Activated CD8-positive, alpha-beta memory T cell treated with anti-CD3 and anti-CD28 coated beads for 1 hour (primary cell): Measurements from ENCODE around the gene AP4E1.
"Not testable (repeated sequence)": the region's sequence is repeated elsewhere in the genome, so short reads cannot be mapped to it uniquely, and the experiment has no call there.

Source experiments
- DNase-seq, 2 donors: peaks; one replicate each; pipeline ENCODE4 v3.0.0-alpha.2; 2020; ENCODE audit warnings: low read depth in 1 of 2; ENCODE audit errors: extremely low read depth in 1 of 2

AP4E1 gene

DNA sequence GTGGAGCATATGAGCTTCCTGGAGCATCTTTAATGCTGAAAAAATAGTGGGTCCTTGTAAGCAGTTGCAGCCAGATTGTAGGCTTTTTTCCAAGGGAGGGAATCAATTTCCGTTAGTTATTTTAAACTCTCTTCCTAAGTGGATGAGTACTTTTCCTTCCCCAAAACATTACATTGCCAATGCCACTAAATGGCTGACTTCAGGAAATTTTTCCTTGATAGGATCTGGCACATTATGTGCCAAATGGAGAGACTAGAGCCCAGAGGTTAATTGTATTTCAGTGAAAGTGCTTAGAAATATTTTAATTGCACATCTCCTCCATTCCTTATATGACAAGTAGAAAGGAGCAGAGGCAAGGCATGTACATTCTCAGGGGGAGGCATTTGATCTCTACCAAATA is 102.7 kb downstream of the AP4E1 start:
- no peak for DNase-seq

DNA sequence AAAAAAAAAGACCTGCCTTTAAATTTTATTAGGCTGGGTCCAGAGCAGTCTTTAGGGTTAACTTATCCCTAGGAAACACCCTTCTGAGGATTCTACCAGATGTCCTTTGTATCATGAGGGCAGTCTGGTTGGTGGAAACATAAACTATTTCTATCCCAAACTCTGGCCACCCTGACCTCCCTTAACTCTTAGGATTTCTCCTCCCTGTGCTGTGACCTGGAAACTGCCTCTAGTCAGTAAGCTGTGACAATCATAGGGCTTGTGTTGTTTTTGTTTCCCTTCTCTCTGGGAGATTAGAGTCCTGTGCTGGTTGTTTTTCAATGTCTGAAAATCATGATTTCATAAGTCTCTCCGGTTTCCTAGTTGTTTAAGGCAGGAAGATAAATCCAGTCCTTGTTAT is 108.1 kb downstream of the AP4E1 start:
- DNase-seq, result no peak

DNA sequence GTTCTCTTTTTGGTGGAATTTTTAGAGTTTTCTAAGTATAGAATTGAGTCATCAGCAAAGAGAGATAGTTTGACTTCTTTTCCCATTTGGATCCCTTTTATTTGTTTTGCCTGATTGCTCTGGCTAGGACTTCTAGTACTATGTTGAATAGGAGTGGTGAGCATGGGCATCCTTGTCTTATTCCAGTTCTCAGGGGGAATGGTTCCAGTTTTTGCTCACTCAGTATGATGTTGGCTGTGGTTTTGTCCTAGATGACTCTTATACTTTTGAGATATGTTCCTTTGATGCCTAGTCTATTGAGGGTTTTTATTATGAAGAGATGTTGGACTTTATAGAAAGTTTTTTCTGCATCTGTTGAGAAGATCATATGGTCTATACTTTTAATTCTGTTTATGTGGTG is 113.7 kb downstream of the AP4E1 start:
- DNase-seq, result no peak

DNA sequence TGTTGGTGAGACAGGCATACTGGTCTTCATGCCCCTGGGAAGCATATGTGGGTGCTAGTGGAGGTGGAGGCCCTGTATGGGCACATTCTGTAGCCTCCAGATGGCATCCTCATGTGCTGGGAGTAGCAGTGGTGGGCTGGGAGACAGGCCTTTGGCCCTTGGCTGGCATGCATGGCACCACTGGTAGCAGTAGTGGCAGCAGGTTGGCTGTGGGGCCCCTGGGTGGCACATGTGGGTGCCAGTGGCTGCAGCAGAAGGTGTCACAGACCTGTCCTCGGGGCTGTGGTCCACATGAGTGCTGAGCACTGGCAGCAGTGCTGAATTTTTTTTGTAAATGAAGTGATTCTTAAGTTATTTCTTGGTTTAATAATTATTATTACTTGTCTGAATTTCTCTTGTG is 115.0 kb downstream of the AP4E1 start:
- DNase-seq, result no peak

DNA sequence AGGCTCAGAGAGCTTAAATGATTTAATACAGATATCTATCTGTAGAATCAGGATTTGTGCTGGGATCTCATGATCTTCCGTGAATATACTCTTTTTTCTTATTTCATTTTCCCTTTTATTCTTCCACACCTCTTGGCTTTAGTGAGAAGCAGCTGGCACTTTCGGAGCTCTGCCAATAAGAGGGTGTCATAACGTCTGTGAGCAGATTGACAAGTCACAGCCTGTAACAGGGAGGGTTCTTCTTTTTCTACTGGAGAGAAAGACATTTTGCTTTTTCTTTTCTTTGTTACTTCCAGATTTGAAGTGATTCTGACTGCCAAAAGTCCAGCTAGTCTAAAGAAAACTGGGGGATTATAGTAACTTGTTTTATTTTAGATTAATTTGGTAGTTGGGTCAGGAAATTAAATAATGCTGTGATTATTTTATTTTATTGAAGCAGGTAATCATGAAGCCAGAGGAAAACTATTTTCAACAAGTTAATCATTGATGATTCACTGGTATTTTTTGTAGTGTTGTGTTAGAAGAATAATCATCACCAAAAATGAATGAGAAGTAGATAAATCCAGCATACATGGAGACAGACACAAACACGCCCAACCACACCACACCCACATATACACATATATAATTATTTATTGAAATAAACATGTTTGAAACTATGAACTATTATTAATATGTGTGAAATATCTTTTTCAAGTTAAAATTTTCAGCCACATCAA is 116.4 kb downstream of the AP4E1 start:
- DNase-seq, result no peak

DNA sequence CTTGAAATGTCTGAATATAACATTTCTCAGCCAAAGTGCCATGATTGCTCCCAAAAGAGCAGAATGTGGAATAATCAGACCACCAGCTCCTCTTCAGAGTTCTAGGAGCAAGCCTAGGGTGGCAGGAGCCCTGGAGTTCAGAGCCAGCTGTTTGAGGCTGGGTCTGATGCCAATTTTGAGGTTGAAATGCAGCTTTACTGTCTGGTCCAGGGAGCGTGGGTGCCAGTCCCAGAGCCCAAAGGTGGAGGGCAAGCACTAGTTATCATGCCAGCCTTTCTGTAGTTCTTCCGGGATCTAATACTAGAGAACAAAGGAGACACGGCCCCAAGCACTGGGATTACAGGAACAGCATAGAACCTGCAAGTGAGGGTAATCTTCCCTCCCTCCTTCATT is 117.0 kb downstream of the AP4E1 start:
- DNase-seq, result no peak

DNA sequence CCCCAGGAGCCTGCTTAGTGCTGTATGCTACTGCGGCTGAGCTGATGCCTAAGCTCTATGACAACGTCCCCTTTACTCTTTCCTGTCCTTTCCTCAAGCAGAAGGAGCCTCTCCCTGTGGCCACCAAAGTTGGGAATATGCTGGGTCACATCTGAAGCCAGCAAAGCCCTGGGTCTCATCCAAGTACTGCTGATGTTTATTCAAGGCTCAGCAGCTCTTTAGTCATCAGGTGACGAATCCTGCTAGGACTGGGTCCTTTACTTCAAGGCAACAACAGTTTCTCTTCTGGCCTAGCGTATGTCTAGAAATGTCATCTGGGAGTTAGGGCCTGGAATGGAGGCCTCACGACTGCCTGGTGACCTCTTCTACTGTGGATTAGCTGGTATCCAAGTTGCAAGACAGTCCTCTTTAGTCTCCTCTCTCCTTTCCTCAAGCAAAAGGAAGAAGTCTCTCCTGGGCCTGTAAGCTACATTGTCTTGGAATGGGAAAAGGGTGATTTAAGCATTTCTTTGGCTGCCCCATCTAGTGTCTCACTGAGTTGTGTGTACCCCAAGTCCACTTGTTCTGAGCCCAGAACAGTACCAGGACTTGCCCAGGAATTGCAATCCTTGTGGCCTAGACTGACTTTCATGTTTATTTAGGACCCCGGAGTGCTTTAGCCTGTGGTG is 122.3 kb downstream of the AP4E1 start:
- DNase-seq, result no peak

DNA sequence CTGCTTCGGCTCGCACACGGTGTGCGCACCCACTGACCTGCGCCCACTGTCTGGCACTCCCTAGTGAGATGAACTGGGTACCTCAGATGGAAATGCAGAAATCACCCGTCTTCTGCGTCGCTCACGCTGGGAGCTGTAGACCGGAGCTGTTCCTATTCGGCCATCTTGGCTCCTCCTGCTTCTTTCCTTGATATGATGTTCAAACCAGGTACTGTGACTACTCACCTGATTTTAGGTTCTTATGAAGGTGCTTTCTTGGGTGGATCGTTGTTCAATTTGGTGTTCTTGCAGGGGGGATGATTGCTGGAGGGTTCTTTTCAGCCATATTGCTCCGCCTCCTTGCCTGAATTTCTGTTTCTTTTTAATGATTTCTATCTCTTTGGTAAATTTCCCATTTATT is 129.0 kb downstream of the AP4E1 start:
- DNase-seq, result not testable (repeated sequence)

DNA sequence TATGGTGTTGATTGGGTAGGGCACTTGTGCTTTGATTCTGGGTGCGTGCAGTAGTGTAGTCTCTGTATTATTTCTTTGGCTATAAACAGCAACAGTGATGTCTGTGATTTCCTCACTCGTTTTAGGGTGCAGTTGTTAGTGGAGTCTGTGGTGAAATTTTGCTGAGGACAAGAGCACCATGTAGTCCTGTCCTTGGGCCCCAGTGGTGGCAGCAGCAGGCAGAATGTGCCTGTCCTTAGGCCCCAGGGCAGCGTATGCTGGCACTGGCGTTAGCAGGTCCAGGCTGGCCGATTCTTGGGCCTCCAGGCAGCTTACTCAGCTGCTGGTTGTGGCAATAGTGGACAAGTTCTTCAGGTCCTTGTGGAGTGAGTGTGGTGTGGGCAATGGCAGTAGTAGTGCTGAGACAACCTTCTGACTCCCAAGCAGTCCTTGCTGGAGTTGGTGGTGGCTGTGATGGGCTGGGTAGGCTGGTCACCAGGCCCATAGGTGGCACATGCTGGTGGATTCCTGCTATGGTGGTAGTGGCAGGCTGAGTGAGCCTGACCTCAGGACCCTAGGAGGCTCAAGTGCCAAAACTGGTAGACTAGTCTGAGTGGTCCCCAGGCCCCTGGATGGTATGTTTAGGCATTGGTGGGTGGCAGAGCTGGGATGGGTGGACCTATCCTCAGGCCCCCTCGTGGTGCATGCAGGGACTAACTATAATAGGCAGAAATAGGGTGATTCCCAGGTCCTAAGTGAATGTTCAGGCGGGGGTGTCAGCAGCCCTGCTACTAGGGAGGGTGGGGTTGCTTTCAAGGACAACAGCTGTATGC is 129.9 kb downstream of the AP4E1 start:
- no peak for DNase-seq

DNA sequence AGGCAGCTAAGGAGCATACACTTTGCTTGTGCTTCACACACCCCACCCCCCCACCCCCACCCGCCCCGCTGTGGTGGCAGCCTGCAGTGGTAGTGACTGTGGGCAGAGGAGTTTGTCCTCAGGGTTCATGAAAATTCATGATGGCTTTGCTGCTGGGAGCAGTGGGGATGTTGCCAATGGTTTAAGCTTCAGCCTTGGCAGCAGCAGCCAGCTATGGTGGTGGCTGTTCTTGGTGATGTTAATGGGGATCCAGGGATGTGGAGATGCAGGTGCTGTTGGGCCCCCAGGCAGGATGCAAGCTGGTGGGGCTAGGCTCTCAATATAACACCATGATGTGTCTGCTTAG is 130.5 kb downstream of the AP4E1 start:
- no peak for DNase-seq

DNA sequence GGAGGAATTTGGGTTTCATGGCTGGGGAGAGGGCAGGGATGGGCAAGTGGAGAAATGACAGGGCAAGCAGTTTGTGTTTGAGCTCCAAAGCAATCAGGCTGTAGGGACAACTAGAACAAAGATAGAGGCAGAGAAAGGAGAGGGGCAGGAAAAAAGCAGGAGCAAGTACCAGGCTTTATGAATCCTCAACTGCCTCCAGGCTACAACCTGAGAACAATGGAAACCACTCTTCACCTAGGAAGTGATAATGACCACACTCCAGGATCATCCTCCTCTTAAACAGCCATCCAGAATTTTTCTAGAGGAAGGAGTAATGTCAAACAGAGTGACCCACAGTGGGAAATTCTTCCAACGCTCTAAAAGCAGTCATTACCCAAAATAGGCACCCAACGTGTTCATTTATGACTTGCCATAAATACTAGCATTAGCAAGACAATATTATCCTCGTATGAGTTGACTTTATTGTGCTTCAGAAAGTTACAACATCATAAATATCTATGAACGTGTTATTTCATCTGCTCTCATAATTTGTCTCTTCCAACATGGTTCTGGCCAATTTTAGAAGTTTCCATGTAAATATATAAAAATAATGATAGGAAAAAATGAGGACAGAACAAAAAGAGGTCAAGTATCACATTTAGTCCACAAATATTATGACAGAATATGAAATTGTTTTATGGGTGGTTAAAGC is 135.7 kb downstream of the AP4E1 start:
- no peak for DNase-seq

DNA sequence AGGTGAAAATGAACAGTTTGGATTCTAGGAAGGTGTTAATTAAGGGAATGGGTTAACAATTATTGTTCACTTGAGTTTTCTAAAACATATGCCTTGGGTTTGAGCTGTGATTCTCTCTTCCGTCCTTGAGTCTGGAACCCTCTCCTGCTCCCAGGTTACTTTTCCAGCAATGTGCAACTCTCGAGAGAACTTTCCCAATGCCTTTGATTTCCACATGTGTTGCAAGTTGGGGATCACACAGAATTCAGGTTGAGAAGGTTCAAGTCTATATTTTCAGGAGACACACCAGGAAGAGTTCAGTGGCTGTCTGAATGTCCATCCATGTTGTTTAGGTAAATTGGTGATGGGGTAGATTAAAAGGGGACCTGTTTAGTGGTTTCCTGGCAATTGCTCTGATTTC is 137.5 kb downstream of the AP4E1 start:
- no peak for DNase-seq

DNA sequence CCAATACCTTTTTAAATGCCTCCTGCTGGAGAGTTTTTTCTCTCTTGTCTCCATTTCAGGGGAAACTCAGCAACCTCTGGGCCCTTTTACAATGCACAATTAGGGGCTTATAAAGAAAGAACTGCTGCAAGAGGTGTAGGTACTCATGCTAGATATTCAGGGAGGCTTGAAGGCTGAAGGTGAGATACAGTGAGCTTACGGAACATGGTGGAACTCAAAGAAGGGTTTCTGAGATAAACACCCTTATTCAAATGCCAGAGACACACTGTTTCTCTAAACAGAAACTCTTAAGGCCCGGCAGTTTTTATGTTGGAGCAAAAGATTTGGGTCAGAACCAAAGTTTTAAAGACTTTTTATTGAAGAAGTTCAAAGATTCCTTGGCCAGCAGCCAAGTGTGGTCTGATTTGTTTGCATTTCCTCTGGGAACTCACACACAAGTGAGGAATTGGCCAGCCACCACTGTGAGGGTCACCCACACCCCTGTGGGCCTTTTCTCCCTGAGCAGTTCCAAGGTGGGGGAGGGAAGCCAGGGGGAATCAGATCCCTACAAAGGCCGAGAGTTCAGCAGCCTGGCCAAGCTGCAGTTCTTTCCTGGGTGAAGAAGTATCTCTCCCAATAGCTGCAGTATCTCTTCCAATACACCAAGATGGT is 138.4 kb downstream of the AP4E1 start:
- DNase-seq, result no peak

DNA sequence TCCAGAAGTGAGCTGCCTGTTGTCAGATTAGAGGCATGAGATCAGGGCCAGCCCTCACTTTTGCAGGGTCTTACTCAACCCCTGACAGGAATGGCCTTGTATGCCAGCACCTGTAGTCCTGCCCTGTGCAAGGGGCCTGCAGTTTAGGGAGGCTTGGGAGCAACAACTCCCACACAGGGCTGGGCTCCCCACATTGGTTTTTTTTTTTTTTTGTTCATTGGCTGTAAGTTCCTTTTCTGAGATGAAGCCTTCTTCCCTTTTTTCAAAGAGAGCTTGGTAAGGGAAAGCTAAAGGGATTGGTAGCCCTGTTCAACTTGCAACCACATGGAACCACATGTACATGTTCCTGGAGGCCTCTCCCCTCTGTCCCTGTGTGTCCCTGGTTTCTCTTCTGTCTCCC is 139.8 kb downstream of the AP4E1 start:
- DNase-seq, result no peak

DNA sequence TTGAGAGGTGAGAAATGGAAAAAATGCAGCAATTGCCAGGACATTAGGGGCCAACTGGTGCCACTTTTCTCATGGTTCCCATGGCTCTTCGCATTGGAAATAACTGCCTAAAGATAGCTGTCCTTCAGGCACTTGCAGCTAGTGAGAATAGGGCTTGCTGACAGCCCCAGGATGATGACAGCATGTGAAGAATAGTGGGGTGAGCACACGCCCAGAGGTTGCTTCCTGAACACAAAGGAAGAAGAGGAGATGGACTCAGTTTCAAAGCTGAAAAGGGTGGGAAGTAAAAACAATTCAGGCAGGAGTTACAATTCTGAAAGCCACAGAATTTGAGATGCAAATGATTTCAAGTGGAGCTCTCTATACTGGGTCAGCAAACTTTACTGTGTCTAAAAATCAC is 140.6 kb downstream of the AP4E1 start:
- DNase-seq, result no peak

DNA sequence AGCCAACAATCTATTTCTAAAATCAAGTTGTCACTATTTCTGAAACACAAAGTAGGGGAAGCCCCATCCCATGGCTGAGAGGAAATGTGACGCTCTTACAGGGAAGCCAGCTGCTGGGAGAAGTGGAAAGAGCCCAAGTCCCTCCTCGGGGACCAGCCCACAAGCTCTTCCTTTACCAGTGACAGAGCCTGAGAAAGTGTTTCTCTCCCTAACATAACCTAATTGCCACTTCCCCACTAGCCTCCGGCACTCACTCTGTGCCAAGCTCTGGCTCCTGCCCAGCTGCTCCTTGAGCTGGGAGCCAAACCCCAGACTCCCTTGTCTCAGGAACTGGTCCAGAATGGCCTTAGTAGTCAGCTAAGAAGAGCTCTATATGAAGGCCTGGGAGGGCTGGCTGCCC is 143.3 kb downstream of the AP4E1 start:
- DNase-seq, result no peak

DNA sequence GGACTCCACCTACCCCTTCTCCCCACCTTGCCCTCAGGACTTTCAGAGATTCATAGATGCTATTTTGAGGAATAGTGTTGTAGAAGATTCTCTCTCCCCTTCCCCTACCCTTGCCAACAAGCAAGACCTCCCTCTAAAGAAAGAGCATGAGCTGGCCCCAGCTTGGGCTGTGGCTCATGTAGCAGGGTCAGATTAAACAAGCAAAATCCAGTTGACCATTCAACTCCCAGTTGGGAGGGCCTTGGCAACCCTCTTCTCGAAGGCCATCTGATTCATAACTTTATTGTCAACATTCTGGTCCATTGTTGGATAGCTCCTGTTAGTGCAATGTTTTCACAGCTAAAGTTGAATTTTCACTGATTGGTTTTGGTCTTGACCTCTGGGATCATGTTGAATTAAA is 145.1 kb downstream of the AP4E1 start:
- no peak for DNase-seq

DNA sequence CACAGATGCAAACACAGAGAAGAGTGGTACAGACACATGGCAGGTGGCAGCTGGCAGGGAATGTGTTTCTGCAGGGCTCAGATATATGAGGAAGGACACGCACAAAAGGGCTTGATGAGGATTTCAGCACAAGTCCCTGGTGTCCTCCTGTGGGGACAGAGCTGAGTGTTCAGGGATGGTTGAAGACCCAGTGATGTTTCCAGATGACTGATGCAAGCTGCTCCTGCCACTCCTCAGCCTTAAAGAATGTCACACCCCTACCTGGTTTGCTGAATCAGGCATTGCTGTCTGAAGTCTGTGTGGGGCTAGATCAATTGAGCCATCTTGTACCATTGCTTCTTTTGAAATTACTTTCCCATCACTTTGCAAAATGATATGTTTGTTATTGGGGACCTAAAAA is 146.1 kb downstream of the AP4E1 start:
- DNase-seq, result no peak
